ENCODE data around the gene CHD2. TPM values are rescaled to one million over a fixed set of nuclear protein-coding genes. Genes with fewer than 3 reads are reported as not detected.

The CHD2 gene
- total and polyA plus RNA-seq, 4 donors = 13.9 to 90.2 (median 49.4) TPM

- Histone ChIP-seq H3K4me3 (ENCODE audit: low read depth in 1 of 3, low read length in 3 of 3) (no peak overlapping the region), H3K27me3 (ENCODE audit: control insufficient read depth in 4 of 4, insufficient read depth in 4 of 4, low read length in 3 of 4) (no peaks in the 10 kb centered on the region), H3K9me3 (ENCODE audit: control insufficient read depth in 4 of 4, low read length in 3 of 4) (no peaks in the 10 kb centered on the region), H3K27ac (ENCODE audit: low read depth in 1 of 2, low read length in 2 of 2) (peak overlapping the region; percentile 68 to 77), H3K4me1 (ENCODE audit: control insufficient read depth in 4 of 4, insufficient read depth in 4 of 4, low read length in 3 of 4) (peaks cover 34 to 70% (median 57%) of the 10 kb centered on the region in 4 donors), H3K9ac (ENCODE audit: low read depth in 1 of 2, low read length in 2 of 2) (no peak overlapping the region), H3K36me3 (ENCODE audit: control insufficient read depth in 4 of 4, insufficient read depth in 3 of 4, low read depth in 1 of 4, low read length in 3 of 4) (no peaks in the 10 kb centered on the region)
- TF ChIP-seq NR2F2 (IDR thresholded peaks at IDR 0.05) = no peak
- no peak for TF ChIP-seq FOXA2 (IDR thresholded peaks at IDR 0.05)
- no peak for TF ChIP-seq TAF1 (conservative IDR thresholded peaks at IDR 0.05)
- no peak for TF ChIP-seq YY1 (IDR thresholded peaks at IDR 0.05)
- no peak for TF ChIP-seq SP1 (IDR thresholded peaks at IDR 0.05)
- TF ChIP-seq HNF4G (IDR thresholded peaks at IDR 0.05) = no peak
- TF ChIP-seq, protein P1, sequence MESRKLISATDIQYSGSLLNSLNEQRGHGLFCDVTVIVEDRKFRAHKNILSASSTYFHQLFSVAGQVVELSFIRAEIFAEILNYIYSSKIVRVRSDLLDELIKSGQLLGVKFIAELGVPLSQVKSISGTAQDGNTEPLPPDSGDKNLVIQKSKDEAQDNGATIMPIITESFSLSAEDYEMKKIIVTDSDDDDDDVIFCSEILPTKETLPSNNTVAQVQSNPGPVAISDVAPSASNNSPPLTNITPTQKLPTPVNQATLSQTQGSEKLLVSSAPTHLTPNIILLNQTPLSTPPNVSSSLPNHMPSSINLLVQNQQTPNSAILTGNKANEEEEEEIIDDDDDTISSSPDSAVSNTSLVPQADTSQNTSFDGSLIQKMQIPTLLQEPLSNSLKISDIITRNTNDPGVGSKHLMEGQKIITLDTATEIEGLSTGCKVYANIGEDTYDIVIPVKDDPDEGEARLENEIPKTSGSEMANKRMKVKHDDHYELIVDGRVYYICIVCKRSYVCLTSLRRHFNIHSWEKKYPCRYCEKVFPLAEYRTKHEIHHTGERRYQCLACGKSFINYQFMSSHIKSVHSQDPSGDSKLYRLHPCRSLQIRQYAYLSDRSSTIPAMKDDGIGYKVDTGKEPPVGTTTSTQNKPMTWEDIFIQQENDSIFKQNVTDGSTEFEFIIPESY (IDR thresholded peaks at IDR 0.05) = no peak
- TF ChIP-seq RAD21 (IDR thresholded peaks at IDR 0.05) = no peak
- no peak for TF ChIP-seq CTCF (IDR thresholded peaks at IDR 0.05; ENCODE audit: low read depth, low read length, missing input control)
- TF ChIP-seq, protein P2, sequence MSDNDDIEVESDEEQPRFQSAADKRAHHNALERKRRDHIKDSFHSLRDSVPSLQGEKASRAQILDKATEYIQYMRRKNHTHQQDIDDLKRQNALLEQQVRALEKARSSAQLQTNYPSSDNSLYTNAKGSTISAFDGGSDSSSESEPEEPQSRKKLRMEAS (IDR thresholded peaks at IDR 0.05) = no peak
- no peak for TF ChIP-seq JUND (IDR thresholded peaks at IDR 0.05)
- TF ChIP-seq HNF4A (conservative IDR thresholded peaks at IDR 0.05) = no peak
- TF ChIP-seq FOXA1 (IDR thresholded peaks at IDR 0.05) = no peak
- no peak for TF ChIP-seq ATF3 (IDR thresholded peaks at IDR 0.05)
- TF ChIP-seq RXRA (IDR thresholded peaks at IDR 0.05) = no peak
- TF ChIP-seq GABPA (IDR thresholded peaks at IDR 0.05 in 1 of 2, conservative IDR thresholded peaks at IDR 0.05 in 1 of 2) = no peak
- TF ChIP-seq, protein P3, sequence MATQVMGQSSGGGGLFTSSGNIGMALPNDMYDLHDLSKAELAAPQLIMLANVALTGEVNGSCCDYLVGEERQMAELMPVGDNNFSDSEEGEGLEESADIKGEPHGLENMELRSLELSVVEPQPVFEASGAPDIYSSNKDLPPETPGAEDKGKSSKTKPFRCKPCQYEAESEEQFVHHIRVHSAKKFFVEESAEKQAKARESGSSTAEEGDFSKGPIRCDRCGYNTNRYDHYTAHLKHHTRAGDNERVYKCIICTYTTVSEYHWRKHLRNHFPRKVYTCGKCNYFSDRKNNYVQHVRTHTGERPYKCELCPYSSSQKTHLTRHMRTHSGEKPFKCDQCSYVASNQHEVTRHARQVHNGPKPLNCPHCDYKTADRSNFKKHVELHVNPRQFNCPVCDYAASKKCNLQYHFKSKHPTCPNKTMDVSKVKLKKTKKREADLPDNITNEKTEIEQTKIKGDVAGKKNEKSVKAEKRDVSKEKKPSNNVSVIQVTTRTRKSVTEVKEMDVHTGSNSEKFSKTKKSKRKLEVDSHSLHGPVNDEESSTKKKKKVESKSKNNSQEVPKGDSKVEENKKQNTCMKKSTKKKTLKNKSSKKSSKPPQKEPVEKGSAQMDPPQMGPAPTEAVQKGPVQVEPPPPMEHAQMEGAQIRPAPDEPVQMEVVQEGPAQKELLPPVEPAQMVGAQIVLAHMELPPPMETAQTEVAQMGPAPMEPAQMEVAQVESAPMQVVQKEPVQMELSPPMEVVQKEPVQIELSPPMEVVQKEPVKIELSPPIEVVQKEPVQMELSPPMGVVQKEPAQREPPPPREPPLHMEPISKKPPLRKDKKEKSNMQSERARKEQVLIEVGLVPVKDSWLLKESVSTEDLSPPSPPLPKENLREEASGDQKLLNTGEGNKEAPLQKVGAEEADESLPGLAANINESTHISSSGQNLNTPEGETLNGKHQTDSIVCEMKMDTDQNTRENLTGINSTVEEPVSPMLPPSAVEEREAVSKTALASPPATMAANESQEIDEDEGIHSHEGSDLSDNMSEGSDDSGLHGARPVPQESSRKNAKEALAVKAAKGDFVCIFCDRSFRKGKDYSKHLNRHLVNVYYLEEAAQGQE (IDR thresholded peaks at IDR 0.05) = no peak
- TF ChIP-seq EGR1 (IDR thresholded peaks at IDR 0.05; ENCODE audit: low read depth in 2 of 2) = no peak
- DNase-seq (ENCODE audit: low spot score) = no peak
- 75% methylated on average over 13 of the region's 13 CpGs for WGBS
Measured at GRCh38 chr15:92910451-92910850, 10.3 kb downstream of the CHD2 start.
